ENCODE results near the gene CALCA. TPM values are rescaled to one million over a fixed set of nuclear protein-coding genes. Genes with fewer than 3 reads are reported as not detected.
"Not testable (repeated sequence)": the region's sequence is repeated elsewhere in the genome, so short reads cannot be mapped to it uniquely, and the experiment has no call there.

The CALCA gene, protein sequence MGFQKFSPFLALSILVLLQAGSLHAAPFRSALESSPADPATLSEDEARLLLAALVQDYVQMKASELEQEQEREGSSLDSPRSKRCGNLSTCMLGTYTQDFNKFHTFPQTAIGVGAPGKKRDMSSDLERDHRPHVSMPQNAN
- 0.51 TPM for total RNA-seq
- long read RNA-seq: 0 reads

DNA sequence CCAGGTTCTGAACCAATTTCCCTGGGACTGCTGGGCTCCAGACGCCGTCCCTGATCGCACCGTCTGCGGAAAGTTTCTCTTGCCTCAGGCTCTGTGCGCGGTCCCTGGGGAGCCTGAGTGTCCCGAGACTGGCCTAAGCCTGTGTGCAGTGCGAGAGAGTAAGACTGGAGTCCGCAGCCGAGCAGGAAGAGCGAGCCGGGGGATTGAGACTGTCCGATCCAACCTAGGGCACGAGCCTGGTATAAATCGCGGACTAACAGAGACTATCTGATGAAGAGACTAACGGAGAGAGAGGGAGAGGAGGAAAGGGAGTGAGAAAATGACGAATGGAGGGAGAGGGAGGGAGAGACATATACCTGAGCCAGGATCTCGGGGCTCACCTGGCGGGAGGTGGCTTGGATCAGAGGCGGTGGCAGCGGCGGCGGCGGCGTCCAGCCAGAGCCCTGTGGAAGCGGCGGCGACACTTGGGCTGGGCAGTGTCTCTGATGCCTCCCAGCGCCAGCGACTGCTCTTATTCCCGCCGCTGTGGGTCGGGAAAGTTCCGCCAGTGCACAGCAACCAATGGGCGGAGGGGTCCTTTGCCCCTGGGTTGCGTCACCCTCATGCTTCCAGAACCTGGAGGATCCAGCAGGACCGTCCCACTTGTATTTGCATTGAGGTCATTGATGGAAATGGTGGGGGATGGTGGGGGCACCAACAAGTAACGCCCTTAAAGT, at the start of gene CALCA:
CALCA (minus strand) TSS at position 487 of the 716 bp plus-strand sequence. CDS start 1,159 bp downstream, outside the sequence.
- intact Hi-C loops (cut with DNase I): loop anchor here (5.0 kb wide), 1 partner anchor 100 kb away; the partner anchor contains the start of gene CALCB

DNA sequence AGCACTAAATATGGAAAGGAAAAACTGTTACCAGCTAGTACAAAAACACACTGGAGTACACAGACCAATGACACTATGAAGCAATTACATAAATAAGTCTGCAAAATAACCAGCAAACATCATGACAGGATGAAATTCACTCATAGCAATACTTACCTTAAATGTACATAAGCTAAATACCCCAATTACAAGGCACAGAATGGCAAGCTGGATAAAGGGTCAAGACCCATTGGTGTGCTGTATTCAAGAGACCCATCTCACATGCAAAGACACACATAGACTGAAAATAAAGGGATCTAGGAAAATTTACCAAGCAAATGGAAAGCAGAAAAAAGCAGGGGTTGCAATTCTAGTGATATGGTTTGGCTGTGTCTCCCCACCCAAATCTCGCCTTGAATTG, 44.0 kb upstream of the CALCA start:
- intact Hi-C loops (cut with DNase I): no loop called here
- DNase-seq (ENCODE audit: low spot score): no peak

More for the DNA sequence above, at the start of gene CALCA:
- no peak for DNase-seq (ENCODE audit: low spot score)

DNA sequence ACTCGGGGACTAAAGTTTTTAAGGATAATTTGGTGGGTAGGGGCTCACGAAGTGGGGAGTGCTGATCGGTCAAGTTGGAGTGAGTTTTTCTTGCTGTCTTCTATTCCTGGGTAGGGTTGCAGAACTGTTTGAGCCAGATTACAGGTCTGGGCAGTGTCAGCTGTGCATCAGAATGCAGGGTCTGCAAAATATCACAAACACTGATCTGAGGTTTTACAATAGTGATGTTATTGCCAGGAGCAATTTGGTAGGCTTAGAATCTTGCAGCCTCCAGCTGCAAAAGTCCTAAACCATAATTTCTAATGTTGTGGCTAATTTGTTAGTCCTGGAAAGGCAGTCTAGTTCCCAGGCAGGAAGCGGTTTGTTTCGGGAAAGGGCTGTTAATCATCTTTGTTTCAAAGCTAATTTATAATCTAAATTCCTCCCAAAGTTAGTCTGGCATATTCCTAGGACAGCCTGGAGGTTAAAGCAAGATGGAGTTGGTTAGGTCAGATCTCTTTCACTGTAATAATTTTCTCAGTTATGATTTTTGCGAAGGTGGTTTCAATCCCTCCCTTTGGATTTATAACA, 39.7 kb upstream of the CALCA start:
- intact Hi-C loops (cut with DNase I): no loop called here
- no peak for DNase-seq (ENCODE audit: low spot score)

DNA sequence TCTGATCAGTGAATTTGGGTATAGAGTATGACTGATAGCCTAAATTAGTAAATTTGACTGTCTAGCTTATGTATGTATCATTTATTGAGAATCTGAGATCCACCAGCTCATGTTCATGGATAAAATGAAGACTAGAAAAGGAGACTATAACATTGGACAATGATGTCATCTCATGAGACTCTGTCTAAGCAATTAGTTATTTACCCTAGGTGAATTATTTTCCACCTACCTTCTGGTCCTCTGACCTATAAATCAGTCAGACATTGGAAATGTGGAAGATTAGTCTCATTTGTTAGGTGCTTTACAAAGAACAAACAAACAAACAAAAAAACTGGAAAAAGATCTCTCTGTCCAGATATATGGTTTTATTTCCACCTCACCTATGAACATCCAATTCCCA, 38.7 kb upstream of the CALCA start:
- intact Hi-C loops (cut with DNase I): no loop called here
- DNase-seq (ENCODE audit: low spot score): no peak

- no peak for DNase-seq (ENCODE audit: low spot score)
Observed at GRCh38 chr11:15006139-15006759, 34.1 kb upstream of the CALCA start.

DNA sequence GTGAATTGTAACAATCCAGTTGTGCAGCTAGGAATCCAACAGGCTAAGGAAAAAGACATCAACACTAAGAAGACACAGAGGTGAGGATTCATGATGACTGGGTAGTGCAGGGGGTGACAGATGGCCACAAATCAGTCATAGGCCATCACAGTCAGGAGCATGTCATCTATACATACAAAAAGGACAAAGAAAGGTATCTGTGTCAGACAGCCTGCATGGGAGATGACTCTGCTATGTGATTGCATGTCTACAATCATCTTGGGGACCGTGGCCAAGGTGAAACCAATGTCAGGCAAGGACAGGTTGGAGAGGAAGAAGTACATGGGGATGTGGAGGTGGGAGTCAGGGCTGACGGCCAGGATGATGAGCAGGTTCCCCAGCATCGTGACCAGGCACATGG, 16.0 kb upstream of the CALCA start:
- DNase-seq (ENCODE audit: low spot score); intact Hi-C loops (cut with DNase I): not testable (repeated sequence)

More at GRCh38 chr11:15006139-15006759, 34.1 kb upstream of the CALCA start:
- intact Hi-C loops (cut with DNase I): no loop called here

DNA sequence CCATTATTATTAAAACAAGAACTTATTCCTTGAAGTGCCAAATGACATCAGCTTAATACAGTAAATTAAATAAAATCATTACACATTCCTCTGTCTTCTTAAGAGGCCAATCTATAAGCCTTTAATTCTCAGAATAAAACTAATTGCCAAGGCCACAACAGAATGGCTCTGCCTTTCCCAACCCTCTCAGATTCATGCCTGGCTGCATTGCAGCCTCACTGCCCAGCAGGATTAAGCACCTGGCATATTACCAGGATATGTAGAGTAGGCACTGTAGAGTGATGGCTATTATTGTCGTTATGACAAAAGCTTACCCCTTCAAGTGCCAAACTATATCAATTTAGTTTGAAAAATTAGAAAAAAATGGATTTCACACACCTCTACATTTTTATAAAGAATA, 9.4 kb upstream of the CALCA start:
- no peak for DNase-seq (ENCODE audit: low spot score)
- intact Hi-C loops (cut with DNase I): no loop called here

DNA sequence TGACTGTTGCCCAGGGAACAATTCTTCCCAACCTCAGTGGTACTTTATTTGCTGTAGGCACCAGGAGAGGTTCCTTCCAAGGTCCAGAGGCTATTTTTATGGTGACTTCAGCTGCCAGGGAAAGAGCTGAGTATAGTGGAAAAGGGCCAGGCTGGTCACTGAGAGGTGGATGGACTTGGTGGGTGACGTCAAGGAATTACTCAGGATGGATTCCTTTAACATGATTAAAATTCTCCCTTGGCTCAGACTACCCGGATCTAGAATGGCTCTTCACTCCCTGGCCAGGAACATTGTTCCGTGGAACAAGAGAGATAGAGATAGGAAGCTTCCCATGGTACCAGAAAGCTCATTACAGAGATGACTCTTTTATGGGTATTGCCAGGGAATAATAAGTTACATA, 8.7 kb upstream of the CALCA start:
- intact Hi-C loops (cut with DNase I): no loop called here
- no peak for DNase-seq (ENCODE audit: low spot score)

GRCh38 chr11:14977101-14977880, 5.1 kb upstream of the CALCA start:
- no peak for DNase-seq (ENCODE audit: low spot score)
- intact Hi-C loops (cut with DNase I): no loop called here

DNA sequence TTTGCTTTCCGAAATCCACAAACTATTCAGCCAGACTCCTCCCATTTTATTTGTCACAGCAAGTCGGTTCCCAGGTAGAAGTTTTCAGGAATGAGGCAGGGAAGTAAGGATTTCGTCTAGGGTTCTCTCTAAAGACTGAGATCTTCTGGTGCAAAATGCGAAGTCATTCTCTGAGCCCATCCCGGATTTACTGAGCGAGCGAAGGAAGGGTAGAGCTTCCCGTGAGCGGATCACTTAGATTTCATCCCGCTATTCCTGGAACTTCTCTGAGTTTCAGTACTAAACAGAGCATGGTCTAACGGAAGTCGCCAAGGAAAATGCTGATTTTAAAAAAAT, 3.1 kb upstream of the CALCA start:
- intact Hi-C loops (cut with DNase I): no loop called here
- DNase-seq (ENCODE audit: low spot score): no peak

GRCh38 chr11:14974515-14975251, 2.5 kb upstream of the CALCA start:
- DNase-seq (ENCODE audit: low spot score): no peak
- intact Hi-C loops (cut with DNase I): loop anchor here (5.0 kb wide), 1 partner anchor 98 kb away; the partner anchor contains the start of gene CALCB

- DNase-seq (ENCODE audit: low spot score): no peak
- intact Hi-C loops (cut with DNase I): loop anchor here (5.0 kb wide), 1 partner anchor 98 kb away; the partner anchor contains the start of gene CALCB
Observed at GRCh38 chr11:14973621-14974514, 1.7 kb upstream of the CALCA start.

GRCh38 chr11:14972581-14973495, 687 bp upstream of the CALCA start:
- DNase-seq (ENCODE audit: low spot score): no peak
- intact Hi-C loops (cut with DNase I): loop anchor here (5.0 kb wide), 1 partner anchor 99 kb away; the partner anchor contains the start of gene CALCB

DNA sequence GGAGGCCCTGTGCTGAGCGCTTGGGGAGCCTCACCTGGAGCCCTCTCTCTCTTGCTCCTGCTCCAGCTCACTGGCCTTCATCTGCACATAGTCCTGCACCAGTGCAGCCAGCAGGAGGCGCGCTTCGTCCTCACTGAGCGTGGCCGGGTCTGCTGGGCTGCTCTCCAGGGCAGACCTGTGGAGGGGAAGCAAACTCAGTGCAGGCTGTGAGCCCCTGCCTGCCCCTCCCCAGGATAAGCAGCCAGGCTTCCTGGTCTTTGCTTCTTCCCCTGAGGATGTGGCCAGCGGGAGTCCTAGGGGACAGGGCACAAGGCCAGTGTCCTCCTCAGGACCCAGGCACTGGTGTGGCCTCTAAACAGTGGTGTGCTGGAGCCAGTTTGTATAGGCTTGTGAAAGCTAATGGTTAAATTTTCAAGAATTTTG, 2.2 kb downstream of the CALCA start:
- intact Hi-C loops (cut with DNase I): loop anchor here (5.0 kb wide), 1 partner anchor 102 kb away; the partner anchor contains the start of gene CALCB
- DNase-seq (ENCODE audit: low spot score): no peak

GRCh38 chr11:14967581-14968243, 4.4 kb downstream of the CALCA start:
- DNase-seq (ENCODE audit: low spot score): no peak
- intact Hi-C loops (cut with DNase I): no loop called here

GRCh38 chr11:14956111-14956510, 16.0 kb downstream of the CALCA start:
- DNase-seq (ENCODE audit: low spot score): no peak
- intact Hi-C loops (cut with DNase I): no loop called here

Measured in cardiac septum (tissue), 1 donor.